Stimulated activated CD8-positive, alpha-beta memory T cell treated with anti-CD3 and anti-CD28 coated beads, Interleukin-12 subunit alpha, Interleukin-12 subunit beta, amount 100 ng/mL, for 1 hour (primary cell): ENCODE measurements around the gene PDE11A.

ENCODE experiments used
- DNase-seq: peaks from one replicate; pipeline ENCODE4 v3.0.0-alpha.2; 2020; ENCODE audit warnings: low read depth

PDE11A gene

DNA sequence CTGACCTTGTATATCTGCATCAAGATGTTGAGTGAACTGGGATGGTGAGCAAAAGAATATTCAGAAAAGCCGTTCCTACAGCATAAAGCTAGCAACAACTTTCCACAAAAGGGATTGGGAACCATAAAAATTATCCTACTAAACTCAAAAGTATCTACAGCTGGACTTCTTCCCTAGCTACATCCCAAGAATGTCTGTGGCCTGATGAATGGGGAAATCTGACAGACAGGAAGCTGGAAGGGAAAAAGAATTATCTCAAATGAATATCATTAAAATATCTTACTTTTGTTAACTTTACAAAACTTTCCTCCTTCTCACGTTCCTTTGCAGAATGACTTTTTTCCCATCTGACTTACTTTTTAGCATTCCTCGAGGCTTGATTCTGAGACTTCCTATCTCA lies 150.9 kb downstream of the PDE11A start:
- no peak for DNase-seq

DNA sequence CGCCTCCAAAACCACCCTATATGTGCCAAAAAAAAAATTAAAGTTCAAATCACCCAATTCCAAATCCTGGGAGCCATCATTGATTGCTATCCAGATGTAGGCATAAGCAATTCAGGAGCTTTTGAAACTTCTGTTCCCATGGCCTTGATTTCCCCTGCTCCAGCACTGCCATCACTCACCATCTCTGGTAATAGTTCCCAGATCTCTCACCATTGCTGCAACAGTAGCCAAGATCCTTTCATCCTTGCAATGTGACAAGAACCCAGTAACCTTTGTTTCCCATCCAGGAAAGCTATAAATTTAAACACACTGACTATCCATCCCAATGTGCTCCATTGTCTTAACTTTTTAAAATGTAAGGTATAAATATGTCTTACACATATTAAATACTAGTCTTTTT lies 155.4 kb downstream of the PDE11A start:
- no peak for DNase-seq

GRCh38 chr2:177916342-177916741 lies 156.2 kb downstream of the PDE11A start:
- DNase-seq: no peak

DNA sequence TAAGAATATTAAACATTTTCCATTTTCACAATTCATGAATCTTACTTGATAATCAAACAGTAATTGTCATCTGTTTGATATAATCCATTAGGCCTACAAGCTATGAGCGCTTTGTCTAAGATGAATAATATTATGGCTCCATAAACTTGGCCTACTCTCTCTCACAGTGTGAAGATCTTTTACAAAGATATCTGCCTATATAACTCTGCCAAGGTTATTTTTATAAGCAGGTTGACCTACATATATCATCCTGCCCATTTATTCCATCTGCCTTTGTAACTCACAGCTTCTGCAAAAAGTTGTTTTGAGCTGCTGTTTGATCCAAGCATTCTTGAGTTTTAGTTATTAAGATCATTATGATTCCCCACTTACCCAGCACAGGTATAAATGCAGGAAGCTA lies 158.3 kb downstream of the PDE11A start:
- no peak for DNase-seq

DNA sequence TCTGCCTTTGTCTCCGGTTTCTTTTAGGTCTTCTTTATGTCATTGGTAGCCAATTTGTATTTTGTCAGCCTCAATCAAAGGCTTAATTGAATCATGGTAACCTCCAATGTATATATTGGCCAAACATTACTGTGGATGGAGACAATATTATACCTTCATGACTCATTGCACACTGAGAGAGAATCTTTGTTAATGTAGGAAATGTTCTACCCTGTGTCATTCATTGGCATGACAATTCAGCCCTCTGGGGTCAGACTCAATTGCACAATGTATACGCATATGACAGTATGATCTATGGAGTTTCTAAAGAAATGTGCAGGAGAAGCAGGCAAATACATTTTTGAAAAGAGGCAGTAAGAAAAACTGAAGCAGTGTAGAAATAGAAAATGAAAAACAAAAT lies 162.6 kb downstream of the PDE11A start:
- DNase-seq: no peak

DNA sequence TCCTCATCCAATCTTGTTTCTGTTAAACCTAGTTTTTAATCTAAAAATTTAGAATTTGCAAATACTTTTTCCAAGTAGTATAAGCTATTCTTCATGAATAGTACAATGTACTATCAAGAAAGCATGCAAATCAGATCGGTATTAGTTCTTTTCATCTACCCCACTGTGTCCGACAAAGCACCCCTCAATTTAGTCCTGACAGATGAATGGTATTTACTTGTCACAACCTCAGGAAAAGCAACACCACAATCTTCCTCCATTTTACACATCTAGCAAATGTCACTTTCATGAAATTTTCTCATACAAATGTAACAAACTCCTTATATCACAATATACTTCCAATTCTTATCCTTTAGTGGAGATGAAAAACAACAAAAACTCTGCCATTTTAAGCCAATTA lies 163.8 kb downstream of the PDE11A start:
- DNase-seq: no peak

GRCh38 chr2:177908182-177908581 lies 164.4 kb downstream of the PDE11A start:
- DNase-seq: no peak

DNA sequence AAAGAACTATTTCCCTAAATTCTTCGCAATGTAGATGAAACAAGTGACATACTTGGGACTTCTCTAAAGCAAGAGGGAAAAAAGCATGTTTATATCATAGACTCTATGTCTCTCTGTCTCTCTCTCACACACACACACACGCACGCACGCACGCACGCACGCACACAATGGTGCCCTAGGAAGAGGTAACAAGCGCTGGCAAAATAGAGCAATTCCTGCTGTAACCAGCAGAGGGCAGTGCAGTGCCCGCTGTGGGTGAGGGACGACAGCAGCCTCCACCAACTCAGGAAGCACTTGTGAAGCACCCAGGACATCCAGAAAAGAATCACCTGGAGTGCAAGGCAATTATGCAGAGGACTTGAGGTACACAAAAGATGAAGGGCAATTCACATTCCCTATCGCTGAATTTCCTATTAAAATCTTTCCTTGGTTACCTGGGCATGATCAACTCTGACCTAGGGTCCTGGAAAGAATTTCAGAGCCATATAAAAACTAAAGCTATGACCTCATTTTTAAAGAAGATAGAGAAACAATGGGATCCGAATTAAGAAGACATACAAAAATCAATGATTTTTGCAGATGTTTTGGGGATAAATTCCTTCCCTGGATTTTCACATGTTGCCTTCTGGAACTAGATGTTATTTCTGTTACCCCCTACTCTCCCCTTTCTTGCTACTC lies 166.4 kb downstream of the PDE11A start:
- peak; percentile 14 for DNase-seq

GRCh38 chr2:177905640-177906039 lies 166.9 kb downstream of the PDE11A start:
- DNase-seq: no peak

DNA sequence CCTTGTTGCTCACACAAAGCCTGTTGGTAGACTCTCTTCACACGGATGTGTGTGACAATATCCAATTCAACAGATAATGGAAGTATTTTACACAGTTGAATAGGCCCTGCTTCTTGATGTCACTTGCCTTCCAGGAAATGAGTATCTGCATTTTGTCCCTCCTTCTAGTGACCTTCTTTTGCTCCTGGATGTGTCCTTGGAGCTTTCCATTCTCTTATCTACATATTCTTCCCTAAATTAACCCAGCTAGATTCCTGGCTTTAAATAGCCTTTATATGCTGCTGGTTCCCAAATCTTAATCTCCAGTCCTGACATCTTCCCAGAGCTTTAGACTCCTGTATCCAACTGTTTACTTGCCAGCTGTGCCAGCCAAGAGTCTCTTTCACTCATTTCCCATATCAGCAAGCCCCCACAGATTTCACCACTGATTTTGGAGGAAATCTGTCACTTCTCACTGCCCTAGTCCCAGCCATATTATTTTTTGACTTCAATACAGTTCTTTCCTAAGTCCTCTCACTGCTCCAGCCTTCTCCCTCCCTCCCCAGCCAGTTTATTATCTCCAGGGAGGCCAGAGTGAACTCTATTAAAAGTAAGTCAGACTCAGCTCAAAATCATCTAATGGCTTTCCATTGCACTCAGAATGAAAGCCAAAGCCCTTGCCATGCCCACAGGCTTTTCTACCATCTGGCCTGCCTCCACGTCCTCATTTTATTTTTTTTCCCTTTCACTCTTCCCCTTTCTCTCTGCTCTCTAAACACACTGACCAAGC lies 170.0 kb downstream of the PDE11A start:
- no peak for DNase-seq

GRCh38 chr2:177900082-177900481 lies 172.5 kb downstream of the PDE11A start:
- DNase-seq: no peak

DNA sequence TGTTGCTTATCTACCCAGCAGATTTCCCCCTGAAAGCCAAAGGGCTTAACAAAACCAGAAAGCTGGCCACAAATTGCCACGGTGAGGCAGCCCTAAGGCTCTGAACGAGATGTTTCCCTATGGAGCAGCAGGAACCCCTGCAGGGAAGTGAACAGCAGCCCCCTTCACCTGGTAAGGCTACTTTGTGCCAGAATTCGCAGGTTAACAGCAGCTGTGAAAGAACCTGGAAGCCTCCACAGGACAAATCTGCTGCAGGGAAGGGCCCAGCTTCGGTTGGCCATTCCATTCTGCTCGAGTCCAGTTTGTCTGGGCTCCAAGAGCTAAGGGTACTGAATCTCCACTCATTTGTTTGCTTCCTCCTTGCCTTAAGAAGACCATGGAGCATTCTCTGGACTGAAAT lies 175.3 kb downstream of the PDE11A start:
- no peak for DNase-seq

GRCh38 chr2:177896587-177896986 lies 176.0 kb downstream of the PDE11A start:
- DNase-seq: no peak

DNA sequence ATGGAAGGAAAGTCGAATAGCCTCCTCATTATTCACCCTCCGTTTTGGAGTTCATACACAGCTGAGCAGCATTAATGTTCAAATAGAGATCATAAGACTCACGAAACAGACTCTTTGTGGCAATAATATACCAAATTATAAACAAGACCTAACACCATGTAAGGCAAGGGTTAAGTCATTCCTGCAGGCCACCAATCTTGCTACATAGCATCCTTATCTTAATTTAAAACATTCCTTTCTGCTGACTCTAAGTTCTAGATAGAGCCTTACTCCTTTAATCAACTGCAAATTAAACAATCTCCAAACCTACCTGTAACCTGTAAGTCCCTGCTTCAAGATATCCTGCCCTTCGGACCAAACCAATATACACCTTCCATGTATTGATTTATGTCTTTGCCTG lies 178.0 kb downstream of the PDE11A start:
- DNase-seq: no peak

GRCh38 chr2:177893880-177894279 lies 178.7 kb downstream of the PDE11A start:
- no peak for DNase-seq

DNA sequence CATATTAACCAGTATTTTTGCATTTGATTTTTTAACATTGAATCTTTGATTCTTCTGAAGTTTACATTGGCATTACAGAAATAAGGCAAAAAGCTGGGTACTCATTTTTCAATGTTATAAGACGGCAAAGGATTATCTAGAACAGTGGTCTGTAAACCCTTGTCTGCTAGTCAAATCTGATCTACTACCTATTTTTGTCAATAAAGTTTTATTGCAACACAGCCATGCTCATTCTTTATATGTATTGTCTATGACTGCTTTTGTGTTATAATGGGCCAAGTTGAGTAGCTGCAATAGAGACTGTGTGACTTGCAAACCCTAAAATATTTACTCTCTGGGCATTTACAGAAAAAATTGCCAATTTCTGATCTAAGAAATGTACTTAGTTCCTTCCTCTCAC lies 181.0 kb downstream of the PDE11A start:
- DNase-seq: no peak

- no peak for DNase-seq
Observed at GRCh38 chr2:177889818-177890460, 182.6 kb downstream of the PDE11A start.

GRCh38 chr2:177888581-177888980 lies 184.0 kb downstream of the PDE11A start:
- DNase-seq: no peak

DNA sequence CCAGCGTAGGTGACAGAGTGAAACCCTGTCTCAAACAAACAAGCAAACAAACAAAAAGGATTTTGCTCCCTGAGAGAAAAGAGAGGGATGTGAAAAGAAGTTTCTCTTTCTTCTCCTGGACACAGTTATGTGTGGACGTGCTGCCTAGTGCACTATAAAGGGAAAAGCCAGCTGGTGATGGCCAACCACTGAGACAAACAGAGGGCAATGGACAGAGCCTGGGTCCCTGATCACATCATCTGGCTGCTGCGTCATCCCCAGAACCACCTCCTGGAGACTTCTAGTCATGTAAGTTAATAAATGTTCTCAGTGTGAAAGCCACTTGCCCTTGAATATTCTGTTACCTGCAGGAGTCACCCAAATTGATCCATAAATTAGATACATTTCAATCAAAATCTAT lies 184.9 kb downstream of the PDE11A start:
- no peak for DNase-seq

DNA sequence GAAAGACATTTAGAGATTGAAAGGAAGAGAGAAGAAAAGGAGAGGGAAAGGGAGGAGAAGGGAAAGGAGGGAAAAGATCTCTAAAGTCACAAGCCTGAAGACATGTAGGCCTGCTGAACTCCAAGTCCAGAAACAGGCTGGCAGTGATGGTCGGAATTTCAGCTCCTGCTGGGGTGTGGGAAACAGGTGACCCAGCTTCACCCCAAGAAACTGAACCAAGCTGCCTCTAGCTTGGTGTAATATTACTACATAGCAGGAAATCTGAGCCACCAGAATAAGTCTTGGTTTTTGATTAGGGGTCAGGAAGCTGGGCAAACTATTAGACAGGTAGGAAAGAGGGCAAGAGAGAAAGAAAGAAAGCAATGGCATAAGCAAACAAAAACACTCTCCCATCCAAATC lies 185.8 kb downstream of the PDE11A start:
- DNase-seq: no peak

- DNase-seq: no peak
Observed at GRCh38 chr2:177885828-177886466, 186.6 kb downstream of the PDE11A start.

GRCh38 chr2:177883177-177883576 lies 189.4 kb downstream of the PDE11A start:
- DNase-seq: no peak

DNA sequence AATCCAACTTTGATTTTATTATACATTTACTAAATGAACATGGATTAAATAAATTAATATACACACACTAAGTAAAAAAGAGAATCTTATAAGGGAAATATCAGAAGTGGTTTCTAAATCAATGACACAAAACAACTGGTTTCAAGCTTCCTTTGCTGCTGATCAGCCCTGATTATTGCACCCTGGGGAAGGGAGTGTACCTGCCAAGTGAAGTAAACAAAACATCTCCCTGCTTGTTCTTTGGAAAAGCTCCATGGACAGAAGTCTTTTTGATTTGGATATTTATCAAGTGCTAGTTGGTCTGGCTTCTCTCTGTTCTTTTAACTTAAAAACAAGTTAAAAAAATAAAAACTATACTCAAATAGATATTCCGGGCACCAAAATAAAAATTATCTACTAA lies 190.1 kb downstream of the PDE11A start:
- DNase-seq: no peak
